HEK293T (cell line): ENCODE data around the gene KRT74.

Source experiments
- CTCF ChIA-PET: fragments of 350-600 bp; formaldehyde crosslinking; extraction: SDS; loops from one replicate; lab custom pipeline; 2021; ENCODE audit warnings: antibody characterized with exemption, inconsistent platforms; lab: Yijun Ruan, JAX
- POLR2A ChIA-PET: fragments of 350-600 bp; formaldehyde crosslinking; extraction: SDS; loops from one replicate; lab custom pipeline; 2020; ENCODE audit warnings: antibody characterized with exemption, inconsistent platforms; lab: Yijun Ruan, JAX
- DNase-seq: peaks from one replicate; pipeline ENCODE4 v3.0.0; 2012; ENCODE audit warnings: mixed read lengths; ENCODE audit errors: extremely low spot score
- ARNT ChIP-seq: fragments of 450-650 bp; IDR thresholded peaks from 2 replicates; pipeline ENCODE4 v1.6.1; 2017; ENCODE audit warnings: mild to moderate bottlenecking
- BHLHE40 ChIP-seq: fragments of 450-650 bp; IDR thresholded peaks from 2 replicates; pipeline ENCODE4 v1.6.1; 2016; ENCODE audit warnings: mild to moderate bottlenecking, moderate library complexity, borderline replicate concordance
- CTBP1 ChIP-seq: fragments of 450-650 bp; IDR thresholded peaks from 2 replicates; pipeline ENCODE4 v1.6.1; 2016; ENCODE audit warnings: borderline replicate concordance
- ELF4 ChIP-seq: fragments of 450-650 bp; IDR thresholded peaks from 2 replicates; pipeline ENCODE4 v1.6.1; 2017; ENCODE audit warnings: antibody characterized with exemption
- FOXA1 ChIP-seq: fragments of 450-650 bp; IDR thresholded peaks from 2 replicates; pipeline ENCODE4 v1.6.1; 2016; ENCODE audit warnings: mild to moderate bottlenecking
- FOXK2 ChIP-seq: fragments of 450-650 bp; IDR thresholded peaks from 2 replicates; pipeline ENCODE4 v1.6.1; 2016; ENCODE audit warnings: mild to moderate bottlenecking
- FOXM1 ChIP-seq: fragments of 450-650 bp; IDR thresholded peaks from 2 replicates; pipeline ENCODE4 v1.6.1; 2017; ENCODE audit warnings: mild to moderate bottlenecking, borderline replicate concordance
- HDGF ChIP-seq: fragments of 450-650 bp; IDR thresholded peaks from 2 replicates; pipeline ENCODE4 v1.6.1; 2017; ENCODE audit warnings: antibody characterized with exemption, borderline replicate concordance
- L3MBTL2 ChIP-seq: fragments of 450-650 bp; conservative IDR thresholded peaks from 2 replicates; pipeline ENCODE4 v1.6.1; 2016; ENCODE audit warnings: mild to moderate bottlenecking
- LEF1 ChIP-seq: fragments of 450-650 bp; IDR thresholded peaks from 2 replicates; pipeline ENCODE4 v1.6.1; 2017; ENCODE audit warnings: mild to moderate bottlenecking, borderline replicate concordance
- NFRKB ChIP-seq: fragments of 450-650 bp; IDR thresholded peaks from 2 replicates; pipeline ENCODE4 v1.6.1; 2016; ENCODE audit warnings: mild to moderate bottlenecking, moderate library complexity
- SP1 ChIP-seq: fragments of 450-650 bp; IDR thresholded peaks from 2 replicates; pipeline ENCODE4 v1.6.1; 2017
- SUZ12 ChIP-seq: fragments of 450-650 bp; IDR thresholded peaks from 2 replicates; pipeline ENCODE4 v1.6.1; 2016; ENCODE audit warnings: mild to moderate bottlenecking
- TARDBP ChIP-seq: fragments of 450-650 bp; IDR thresholded peaks from 2 replicates; pipeline ENCODE4 v1.6.1; 2016
- ZNF384 ChIP-seq: fragments of 450-650 bp; IDR thresholded peaks from 2 replicates; pipeline ENCODE4 v1.6.1; 2016
- TF ChIP-seq, protein P1 (sequence below): fragments of 450-650 bp; IDR thresholded peaks from 2 replicates; pipeline ENCODE4 v1.6.1; 2016

Gene KRT74

DNA sequence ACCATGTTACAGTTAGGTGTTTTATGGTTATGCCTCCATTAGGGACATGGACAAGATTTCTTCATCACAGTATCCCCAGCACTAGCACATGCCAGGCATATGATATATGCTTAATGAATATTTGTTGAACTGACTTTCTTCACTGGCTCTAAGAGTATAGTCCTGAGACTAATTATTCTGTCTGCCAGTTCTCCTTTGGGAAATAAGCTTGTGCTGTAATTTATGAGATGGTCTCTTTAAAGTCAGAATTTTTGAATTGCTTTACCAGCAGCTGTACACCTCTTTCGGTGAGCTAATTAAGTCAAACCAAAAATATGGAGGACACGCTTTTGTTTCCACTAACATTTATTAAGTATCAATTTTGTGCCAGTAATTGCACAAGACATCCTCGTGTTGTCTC is 32.5 kb upstream of the KRT74 start:
- CTCF ChIA-PET: interaction anchor here (0.7 kb wide), 1 partner anchor 272 kb away, joined by 3 read pairs; no protein-coding TSS in a partner anchor
- TF ChIP-seq ZNF384 (no peak), LEF1 (no peak), HDGF (no peak), ARNT (no peak), NFRKB (no peak), SUZ12 (no peak), FOXA1 (no peak), FOXK2 (no peak)
- TF ChIP-seq, protein P1, sequence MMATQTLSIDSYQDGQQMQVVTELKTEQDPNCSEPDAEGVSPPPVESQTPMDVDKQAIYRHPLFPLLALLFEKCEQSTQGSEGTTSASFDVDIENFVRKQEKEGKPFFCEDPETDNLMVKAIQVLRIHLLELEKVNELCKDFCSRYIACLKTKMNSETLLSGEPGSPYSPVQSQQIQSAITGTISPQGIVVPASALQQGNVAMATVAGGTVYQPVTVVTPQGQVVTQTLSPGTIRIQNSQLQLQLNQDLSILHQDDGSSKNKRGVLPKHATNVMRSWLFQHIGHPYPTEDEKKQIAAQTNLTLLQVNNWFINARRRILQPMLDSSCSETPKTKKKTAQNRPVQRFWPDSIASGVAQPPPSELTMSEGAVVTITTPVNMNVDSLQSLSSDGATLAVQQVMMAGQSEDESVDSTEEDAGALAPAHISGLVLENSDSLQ: no peak
- POLR2A ChIA-PET: no interaction called here
- no peak for DNase-seq

DNA sequence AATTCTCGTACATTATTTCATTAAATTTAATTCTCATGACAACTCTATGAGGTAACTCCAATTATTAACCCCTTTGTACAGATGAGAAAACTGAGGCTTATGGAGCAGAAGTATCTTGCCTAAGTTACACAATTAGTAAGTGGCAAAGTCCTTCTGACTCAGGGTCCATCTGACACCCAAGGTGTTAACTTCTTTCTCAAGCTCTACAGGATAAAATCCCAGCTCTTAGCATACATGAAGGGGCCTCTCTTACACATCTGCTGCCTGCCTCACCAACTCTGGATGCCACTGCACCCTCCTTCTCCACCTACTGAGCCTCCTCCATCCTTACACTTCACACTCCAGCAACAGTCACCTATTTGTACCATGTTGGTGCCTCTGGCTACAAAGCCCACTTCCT is 31.9 kb upstream of the KRT74 start:
- DNase-seq: no peak
- ChIA-PET POLR2A (no interaction called here), CTCF (no interaction called here)
- TF ChIP-seq FOXA1 (no peak), ARNT (no peak), SUZ12 (no peak), BHLHE40 (no peak), SP1 (no peak), CTBP1 (no peak), ELF4 (no peak), L3MBTL2 (no peak), FOXK2 (no peak), HDGF (no peak), FOXM1 (no peak), ZNF384 (no peak), LEF1 (no peak), NFRKB (no peak), TARDBP (no peak)
- TF ChIP-seq, protein P1: no peak

DNA sequence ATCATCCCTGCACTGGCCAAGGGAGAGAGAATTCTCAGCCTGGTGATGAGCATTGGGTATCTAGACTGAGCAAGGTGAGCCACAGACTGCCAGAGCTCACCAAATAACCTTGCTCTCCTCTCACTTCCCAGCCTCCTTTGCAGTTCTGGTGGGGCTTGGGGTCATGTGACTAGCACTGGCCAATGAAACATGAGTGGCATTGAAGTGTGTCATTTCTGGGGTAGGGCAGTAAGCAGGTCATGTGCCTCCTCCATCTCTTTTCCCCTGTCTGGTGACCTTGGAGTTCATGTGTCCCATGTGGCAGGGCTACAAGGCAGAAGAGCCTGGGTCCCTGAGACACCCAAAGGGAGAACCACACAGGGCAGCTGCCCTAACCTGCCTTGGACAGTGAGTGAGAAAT is 31.2 kb upstream of the KRT74 start:
- ChIA-PET POLR2A (no interaction called here), CTCF (no interaction called here)
- TF ChIP-seq BHLHE40 (no peak), LEF1 (no peak), SP1 (no peak), TARDBP (no peak), SUZ12 (no peak), ELF4 (no peak), ZNF384 (no peak), FOXA1 (no peak), L3MBTL2 (no peak), FOXK2 (no peak), HDGF (no peak), CTBP1 (no peak), FOXM1 (no peak), ARNT (no peak), NFRKB (no peak)
- TF ChIP-seq, protein P1: no peak
- DNase-seq: no peak

DNA sequence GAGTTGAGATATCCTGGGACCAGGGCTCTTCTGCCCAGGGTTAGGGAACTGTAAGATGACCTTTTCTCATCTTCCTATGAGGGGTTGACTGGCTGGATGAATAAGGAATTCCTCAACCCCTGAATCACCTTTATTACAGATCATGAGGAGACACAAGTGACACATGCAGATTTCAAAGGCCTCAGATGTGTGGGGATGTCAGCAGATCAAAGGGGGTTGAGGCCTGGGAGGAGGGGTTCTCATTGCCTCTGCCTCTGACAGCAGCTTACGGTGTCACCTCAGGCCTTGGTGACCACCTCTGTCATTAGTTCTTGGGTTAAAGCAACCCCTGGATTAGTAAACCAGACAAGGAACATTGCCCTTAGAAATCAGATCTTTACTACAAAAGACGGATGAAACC is 29.7 kb upstream of the KRT74 start:
- CTCF ChIA-PET: no interaction called here
- DNase-seq: no peak
- TF ChIP-seq SUZ12 (no peak), NFRKB (no peak), FOXK2 (no peak), ELF4 (no peak), ARNT (no peak), LEF1 (no peak), FOXM1 (no peak), FOXA1 (no peak), TARDBP (no peak), BHLHE40 (no peak), HDGF (no peak)
- TF ChIP-seq, protein P1: no peak
- POLR2A ChIA-PET: no interaction called here

DNA sequence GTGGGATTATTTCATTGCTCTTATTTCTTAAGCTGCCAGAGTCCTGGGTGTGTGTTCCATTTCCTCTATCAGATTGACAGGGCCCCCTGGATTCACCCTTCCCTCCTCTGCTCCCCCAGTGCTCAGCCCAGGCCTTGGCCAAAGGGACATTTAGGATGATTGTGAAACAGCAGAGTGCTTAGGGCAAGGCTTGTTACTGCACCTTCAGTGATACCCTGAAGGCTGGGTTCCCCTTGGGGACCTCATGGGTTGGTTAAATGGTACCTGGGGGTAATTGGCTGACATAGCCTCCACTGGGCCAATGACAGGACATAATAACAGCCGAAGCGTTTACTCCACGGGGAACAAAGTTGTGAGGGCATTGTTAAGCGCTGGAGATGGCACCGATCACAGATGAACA is 28.9 kb upstream of the KRT74 start:
- no peak for TF ChIP-seq ELF4
- TF ChIP-seq, protein P1: no peak
- no peak for TF ChIP-seq FOXA1
- no peak for TF ChIP-seq L3MBTL2
- TF ChIP-seq NFRKB: no peak
- no peak for TF ChIP-seq SP1
- no peak for TF ChIP-seq HDGF
- TF ChIP-seq SUZ12: no peak
- TF ChIP-seq CTBP1: no peak
- ChIA-PET POLR2A (no interaction called here), CTCF (no interaction called here)
- DNase-seq: no peak

DNA sequence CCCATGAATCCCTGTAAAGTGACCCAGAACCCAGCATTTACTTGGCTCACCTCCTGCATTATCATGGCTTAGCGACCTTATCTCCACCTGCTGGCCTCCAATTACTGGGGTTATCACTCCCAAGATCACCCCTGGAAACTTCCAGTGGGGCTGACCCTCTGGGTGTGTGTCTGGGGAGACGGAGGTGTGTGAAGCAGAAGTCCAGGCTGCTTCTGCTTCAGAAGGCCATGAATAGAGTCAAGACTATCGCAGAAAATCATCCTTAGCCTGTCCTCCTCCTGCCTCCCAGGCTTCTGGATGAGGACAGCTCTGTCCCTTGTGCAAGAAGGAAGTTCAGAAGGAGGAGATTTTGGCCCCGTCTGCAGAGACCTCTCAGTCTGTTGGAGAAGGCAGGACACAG is 28.0 kb upstream of the KRT74 start:
- DNase-seq: no peak
- ChIA-PET POLR2A (no interaction called here), CTCF (no interaction called here)
- TF ChIP-seq ELF4: no peak
- no peak for TF ChIP-seq BHLHE40
- no peak for TF ChIP-seq LEF1
- no peak for TF ChIP-seq CTBP1
- TF ChIP-seq L3MBTL2: no peak
- TF ChIP-seq, protein P1: no peak
- TF ChIP-seq ARNT: no peak
- no peak for TF ChIP-seq FOXM1
